Activated T-cell treated with anti-CD3 and anti-CD28 coated beads, Interleukin-2, amount 50 U/mL, for 72 hours (primary cell): Measurements from ENCODE around the gene IMPDH1. TPM values are rescaled to one million over a fixed set of nuclear protein-coding genes. Genes with fewer than 3 reads are reported as not detected.

Experiments used
- ATAC-seq, 2 donors: fragments of 150-1000 bp; cut with Tn5 transposase; replicated peaks in 1 of 2; 2 replicates each; pipeline ENCODE4 v1.10.0; 2021; ENCODE audit warnings: moderate library complexity in 2 of 2, mild to moderate bottlenecking in 1 of 2
- DNase-seq, 2 donors: peaks; one replicate each; pipeline ENCODE4 v3.0.0; 2021 to 2022; ENCODE audit warnings: mixed read lengths in 1 of 2
- H3K27ac Mint-ChIP-seq: one replicate; pipeline ENCODE4 v1.8.0; 2022; ENCODE audit warnings: mild to moderate bottlenecking, moderate library complexity, mixed read lengths
- H3K27me3 Mint-ChIP-seq: one replicate; pipeline ENCODE4 v1.8.0; 2022; ENCODE audit warnings: low read depth, mixed read lengths
- H3K36me3 Mint-ChIP-seq, 2 donors: one replicate each; pipeline ENCODE4 v1.8.0; 2022; ENCODE audit warnings: mixed read lengths in 2 of 2, mild to moderate bottlenecking in 1 of 2; ENCODE audit not compliant: insufficient read depth in 2 of 2
- H3K4me1 Mint-ChIP-seq: one replicate; pipeline ENCODE4 v1.8.0; 2022; ENCODE audit warnings: low read depth, mixed read lengths
- H3K4me3 Mint-ChIP-seq, 2 donors: one replicate each; pipeline ENCODE4 v1.8.0; 2022; ENCODE audit warnings: mild to moderate bottlenecking in 2 of 2, mixed read lengths in 2 of 2, moderate library complexity in 2 of 2
- H3K9me3 Mint-ChIP-seq, 2 donors: one replicate each; pipeline ENCODE4 v1.8.0; 2022; ENCODE audit warnings: mixed read lengths in 2 of 2
- total RNA-seq, 2 donors: library from RNA; stranded (reverse); gene quantifications; one replicate each; pipeline ENCODE4 v1.2.3, GENCODE V29; 2022

The IMPDH1 gene
- total RNA-seq, 2 donors from 2014 or later = 39.5 to 41.3 TPM

DNA sequence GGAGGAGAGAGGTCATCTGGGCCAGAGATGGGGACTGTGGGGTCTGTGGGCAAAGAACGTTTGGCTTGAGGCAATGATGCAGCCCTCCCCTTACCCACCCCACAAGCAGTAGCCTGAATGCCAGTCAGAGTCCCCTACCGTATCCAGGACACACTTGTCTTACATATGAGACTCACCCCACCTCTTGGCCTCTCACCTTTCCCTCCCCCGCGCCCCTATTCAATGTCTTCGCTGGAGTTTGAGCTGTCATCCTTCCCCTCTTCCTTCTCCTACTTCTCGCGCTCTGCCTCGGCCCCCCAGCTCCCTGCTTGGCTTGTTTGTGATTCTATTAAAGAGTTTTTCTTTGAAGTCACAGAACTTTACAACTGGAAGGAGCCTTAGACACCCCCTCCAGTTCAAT, 57.1 kb downstream of the IMPDH1 start:
- DNase-seq = no peak
- peak overlapping the region; percentile 26 to 29 for H3K4me3 Mint-ChIP-seq
- H3K36me3 Mint-ChIP-seq = peaks cover 0 to 3% of the 10 kb centered on the region in 2 donors
- peaks cover 52% of the 10 kb centered on the region for H3K27me3 Mint-ChIP-seq
- no peak for ATAC-seq
- H3K4me1 Mint-ChIP-seq = no peaks in the 10 kb centered on the region
- no peaks in the 10 kb centered on the region for H3K9me3 Mint-ChIP-seq
- H3K27ac Mint-ChIP-seq = no peak overlapping the region

DNA sequence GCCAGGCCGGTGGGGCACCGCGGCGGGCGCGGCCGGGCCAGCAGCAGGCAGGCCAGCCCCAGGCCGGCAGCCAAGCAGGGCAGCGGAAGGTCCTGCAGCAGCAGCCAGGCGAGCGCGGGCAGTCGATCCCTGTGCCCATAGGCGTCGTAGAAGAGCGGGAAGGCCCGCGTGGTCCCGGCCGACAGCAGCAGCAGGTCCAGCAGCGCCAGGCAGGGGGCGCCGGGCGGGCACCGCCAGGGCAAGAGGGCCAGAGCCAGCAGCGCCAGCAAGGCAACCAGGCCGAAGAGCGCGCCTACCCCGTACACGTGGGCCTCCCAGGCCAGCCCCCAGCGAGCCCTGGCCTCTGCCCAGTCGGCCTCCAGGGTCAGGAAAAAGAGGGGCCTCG, 57.6 kb downstream of the IMPDH1 start:
- Mint-ChIP-seq H3K27ac (no peak overlapping the region), H3K36me3 (peaks cover 0 to 3% of the 10 kb centered on the region in 2 donors), H3K27me3 (peaks cover 57% of the 10 kb centered on the region), H3K4me3 (no peak overlapping the region), H3K4me1 (no peaks in the 10 kb centered on the region), H3K9me3 (no peaks in the 10 kb centered on the region)
- peak; percentile 51 to 56 for DNase-seq
- ATAC-seq = peak; percentile 44 to 64

DNA sequence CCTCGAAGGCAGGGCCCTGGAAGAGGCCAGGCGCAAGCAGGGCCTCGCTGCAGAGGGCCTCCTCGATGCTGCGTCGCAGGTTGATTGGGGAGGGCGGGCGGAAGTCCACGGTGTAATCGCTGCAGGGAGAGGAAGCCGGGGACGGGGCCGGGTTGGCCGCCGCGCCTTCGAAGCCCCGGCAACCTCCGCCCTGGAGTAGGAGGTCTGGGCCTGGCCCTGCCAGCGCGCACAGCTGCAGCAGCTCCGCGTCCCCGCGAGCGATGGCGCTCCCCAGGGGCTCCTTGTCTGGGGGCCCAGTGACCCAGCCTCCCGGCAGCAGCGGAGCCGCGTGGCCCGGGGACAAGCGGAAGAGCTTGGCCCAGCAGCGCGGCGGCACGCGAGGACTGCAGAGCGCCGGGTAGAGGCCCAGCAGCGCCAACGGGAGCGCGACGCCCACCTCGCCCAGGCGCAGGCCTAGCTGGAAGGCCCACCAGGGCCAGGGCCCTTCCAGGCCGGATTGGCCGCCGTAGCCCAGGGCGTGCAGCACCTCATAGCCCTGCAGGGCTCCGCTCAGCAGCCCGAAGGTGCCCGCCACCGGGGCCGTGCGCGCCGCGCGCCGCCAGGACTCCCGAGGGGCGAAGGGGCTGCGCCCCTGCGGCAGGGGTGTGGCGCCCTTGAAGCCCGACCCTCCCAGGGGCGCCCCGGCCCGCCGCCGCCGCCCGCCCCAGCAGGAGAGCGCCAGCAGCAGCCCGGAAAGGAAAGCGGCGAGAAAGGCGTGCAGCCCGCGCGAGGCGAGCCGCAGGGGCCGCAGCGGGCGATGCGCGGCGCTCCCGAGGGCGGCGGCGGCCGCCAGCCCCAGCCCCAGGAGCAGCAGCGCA, 58.3 kb downstream of the IMPDH1 start:
- H3K36me3 Mint-ChIP-seq = peaks cover 0 to 3% of the 10 kb centered on the region in 2 donors
- no peak overlapping the region for H3K27ac Mint-ChIP-seq
- no peak overlapping the region for H3K4me3 Mint-ChIP-seq
- DNase-seq (peak in 1 of 2 donors; percentile 12), ATAC-seq (peak; percentile 39 to 52)
- H3K4me1 Mint-ChIP-seq = no peaks in the 10 kb centered on the region
- peaks cover 57% of the 10 kb centered on the region for H3K27me3 Mint-ChIP-seq
- no peaks in the 10 kb centered on the region for H3K9me3 Mint-ChIP-seq

DNA sequence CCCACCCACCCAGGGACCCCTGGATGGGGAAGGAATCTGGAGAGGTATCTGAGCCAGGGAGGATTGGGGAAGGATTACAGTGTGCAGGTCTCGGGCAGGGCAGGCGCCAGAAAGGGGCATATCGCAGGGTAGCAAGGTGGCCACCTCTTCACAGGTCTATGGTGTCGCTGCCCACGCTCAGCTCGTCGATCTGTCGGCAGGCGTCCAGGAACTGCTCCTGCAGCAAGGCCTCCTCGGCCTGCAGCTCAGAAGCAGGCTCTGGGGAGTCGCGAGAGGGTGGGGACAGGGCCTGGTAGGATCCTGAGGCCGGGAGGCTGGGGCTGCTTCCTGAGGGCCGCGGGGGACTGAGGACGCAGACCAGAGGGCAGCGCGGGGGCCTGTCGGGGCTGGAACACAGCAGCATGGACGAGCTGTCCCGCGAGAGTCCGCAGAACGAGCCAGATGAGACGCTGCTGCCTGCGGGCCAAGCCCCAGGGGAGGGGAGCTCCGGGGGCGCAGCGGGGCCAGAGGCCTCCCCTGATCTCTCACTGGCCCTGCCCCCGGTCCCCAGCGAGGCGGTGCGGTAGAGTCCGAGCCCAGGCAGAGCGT, 59.0 kb downstream of the IMPDH1 start:
- H3K27me3 Mint-ChIP-seq = peaks cover 56% of the 10 kb centered on the region
- no peak for ATAC-seq
- H3K27ac Mint-ChIP-seq = no peak overlapping the region
- H3K4me1 Mint-ChIP-seq = no peaks in the 10 kb centered on the region
- DNase-seq = no peak
- H3K9me3 Mint-ChIP-seq = no peaks in the 10 kb centered on the region
- H3K4me3 Mint-ChIP-seq = peak overlapping the region; percentile 4 to 24
- H3K36me3 Mint-ChIP-seq = peaks cover 0 to 3% of the 10 kb centered on the region in 2 donors

DNA sequence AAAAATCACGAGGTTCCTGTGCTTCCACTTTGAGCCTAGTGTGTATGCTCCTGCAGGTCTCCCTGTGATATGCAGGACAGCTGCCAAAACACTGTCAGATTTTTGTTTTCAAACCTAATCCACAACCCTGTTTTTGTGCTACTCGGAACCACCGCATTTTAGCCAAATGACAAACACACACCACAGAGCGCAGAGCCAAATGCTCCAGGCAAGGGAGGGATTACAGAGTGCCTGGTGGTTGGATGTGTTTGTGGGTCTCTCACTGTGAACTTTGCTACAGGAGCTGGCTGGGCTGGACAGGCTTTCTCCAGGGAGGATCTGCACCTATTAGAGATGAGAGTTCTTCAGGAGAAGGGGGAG, 60.3 kb downstream of the IMPDH1 start:
- Mint-ChIP-seq H3K36me3 (peaks cover 0 to 3% of the 10 kb centered on the region in 2 donors), H3K4me1 (no peaks in the 10 kb centered on the region), H3K27me3 (peaks cover 52% of the 10 kb centered on the region), H3K4me3 (no peak overlapping the region), H3K9me3 (no peaks in the 10 kb centered on the region), H3K27ac (no peak overlapping the region)
- ATAC-seq (no peak), DNase-seq (no peak)

DNA sequence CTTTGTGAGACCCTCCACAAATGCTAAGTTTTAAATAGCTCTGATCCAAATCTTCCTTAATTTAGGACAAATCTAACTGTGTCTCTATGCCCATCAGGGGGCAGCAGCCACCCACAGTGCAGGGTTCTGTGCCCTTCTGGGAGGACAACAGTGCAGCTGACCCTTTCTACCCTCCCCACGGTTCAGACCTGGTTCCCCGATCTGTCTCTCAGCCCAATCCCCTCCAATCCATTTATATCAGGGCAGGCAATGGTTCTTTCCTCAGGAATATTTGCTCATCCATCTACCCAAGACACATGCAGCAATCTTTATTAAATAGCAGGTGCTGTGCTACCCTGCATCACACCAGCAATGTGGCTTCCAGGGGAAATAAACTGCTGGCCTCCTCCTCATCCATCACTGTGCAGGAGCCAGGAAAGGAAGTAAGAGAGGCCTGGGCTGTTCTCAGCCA, 62.1 kb downstream of the IMPDH1 start:
- DNase-seq (peak; percentile 68 to 70), ATAC-seq (peak; percentile 22 to 39)
- no peaks in the 10 kb centered on the region for H3K9me3 Mint-ChIP-seq
- H3K36me3 Mint-ChIP-seq = no peaks in the 10 kb centered on the region
- no peak overlapping the region for H3K27ac Mint-ChIP-seq
- H3K4me1 Mint-ChIP-seq = peaks cover 5% of the 10 kb centered on the region
- H3K27me3 Mint-ChIP-seq = peaks cover 37% of the 10 kb centered on the region
- no peak overlapping the region for H3K4me3 Mint-ChIP-seq

DNA sequence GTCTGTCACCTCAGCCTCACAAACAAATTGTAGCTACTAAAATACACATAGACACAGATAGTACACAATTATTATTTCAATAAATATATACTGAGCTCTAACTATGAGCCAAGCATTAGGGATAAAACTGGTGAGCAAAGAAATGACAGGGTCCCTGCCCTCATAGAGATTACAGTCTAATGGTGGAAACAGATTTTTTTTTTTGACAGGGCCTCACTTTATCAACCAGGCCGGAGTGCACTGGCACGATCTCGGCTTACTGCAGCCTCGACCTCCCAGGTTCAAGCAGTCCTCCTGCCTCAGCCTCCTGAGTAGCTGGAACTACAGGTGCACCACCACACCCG, 65.4 kb downstream of the IMPDH1 start:
- no peaks in the 10 kb centered on the region for H3K9me3 Mint-ChIP-seq
- ATAC-seq (no peak), DNase-seq (no peak)
- no peaks in the 10 kb centered on the region for H3K36me3 Mint-ChIP-seq
- H3K4me3 Mint-ChIP-seq = peak overlapping the region in 1 of 2 donors; percentile 53
- no peak overlapping the region for H3K27ac Mint-ChIP-seq
- H3K4me1 Mint-ChIP-seq = peaks cover 23% of the 10 kb centered on the region
- H3K27me3 Mint-ChIP-seq = peaks cover 23% of the 10 kb centered on the region

DNA sequence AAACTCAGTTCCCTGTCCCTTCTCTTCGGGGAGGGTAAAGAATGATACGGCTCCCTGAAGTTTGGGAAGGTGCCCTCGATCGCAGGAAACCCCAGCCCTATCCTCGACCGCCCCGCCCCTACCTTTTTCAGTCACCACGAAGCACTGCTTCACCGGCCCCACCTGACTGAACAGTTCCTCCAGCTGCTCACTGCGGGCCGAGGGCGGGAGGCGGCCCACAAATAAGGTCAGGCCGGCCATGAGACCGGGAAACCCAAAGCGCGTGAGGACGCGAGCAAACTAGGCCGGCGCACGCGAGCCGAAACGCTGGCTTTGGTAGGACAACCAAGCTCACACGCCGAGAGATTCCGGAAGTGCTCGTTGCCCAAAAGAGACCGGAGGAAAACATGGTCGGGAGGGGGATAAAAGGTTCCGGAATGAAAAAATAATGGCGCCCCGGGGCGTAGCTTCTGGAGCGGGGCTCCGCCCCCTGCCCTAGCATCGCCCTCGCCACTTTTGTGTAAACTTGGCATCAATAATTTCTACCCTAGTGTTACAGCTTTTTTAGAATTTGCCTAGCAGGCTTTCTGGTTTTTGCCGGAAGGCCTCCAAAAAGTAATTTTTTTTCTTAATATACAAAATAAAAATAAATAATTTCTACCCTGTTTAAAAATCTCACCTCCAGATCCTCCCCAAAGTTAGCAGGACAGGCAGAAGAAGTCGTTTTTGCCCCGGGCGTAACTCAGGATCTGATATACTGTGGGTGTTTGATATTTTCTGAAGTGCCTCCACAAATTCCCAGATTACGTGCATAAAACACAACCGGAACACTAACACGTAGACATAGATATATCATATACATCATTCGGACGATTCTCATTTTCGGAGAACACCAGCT, 66.0 kb downstream of the IMPDH1 start, which contains the start of gene RBM28:
RBM28 (minus strand) TSS at position 355 of the 877 bp plus-strand sequence; CDS start at position 240, 115 bp downstream.
- DNase-seq (peak; percentile 88 to 89), ATAC-seq (peak; percentile 94 to 97)
- Mint-ChIP-seq H3K4me3 (peak within 1 kb of the TSS; percentile 84 to 90), H3K9me3 (no peaks in the 10 kb centered on the region), H3K27me3 (peaks cover 16% of the 10 kb centered on the region), H3K4me1 (peaks cover 23% of the 10 kb centered on the region), H3K36me3 (no peaks in the 10 kb centered on the region), H3K27ac (peak within 1 kb of the TSS; percentile 93)

Other genes with a start within 250 kb of the IMPDH1 start
- not detected for gene LEP, start 168.7 kb downstream of the IMPDH1 start, total RNA-seq
- 10 to 100 TPM; 38.9 to 52.3 TPM for gene RBM28, start 66.1 kb downstream of the IMPDH1 start, total RNA-seq
- gene PRRT4, start 48.3 kb downstream of the IMPDH1 start, total RNA-seq = under 1 TPM; 0.14 to 0.70 TPM
- 10 to 100 TPM; 42.7 to 59.9 TPM for gene HILPDA, start 45.9 kb upstream of the IMPDH1 start, total RNA-seq
- gene METTL2B, start 66.8 kb upstream of the IMPDH1 start, total RNA-seq = 10 to 100 TPM; 33.9 to 35.9 TPM